Stimulated activated naive CD4-positive, alpha-beta T cell (primary cell): ENCODE results near the gene PLA2G4A.
"Not testable (repeated sequence)": the region's sequence is repeated elsewhere in the genome, so short reads cannot be mapped to it uniquely, and the experiment has no call there.

Experiments
- DNase-seq, 6 experiments: peaks; one replicate each; lab custom pipeline; 2025; lab: John Stamatoyannopoulos, UW

The PLA2G4A gene

DNA sequence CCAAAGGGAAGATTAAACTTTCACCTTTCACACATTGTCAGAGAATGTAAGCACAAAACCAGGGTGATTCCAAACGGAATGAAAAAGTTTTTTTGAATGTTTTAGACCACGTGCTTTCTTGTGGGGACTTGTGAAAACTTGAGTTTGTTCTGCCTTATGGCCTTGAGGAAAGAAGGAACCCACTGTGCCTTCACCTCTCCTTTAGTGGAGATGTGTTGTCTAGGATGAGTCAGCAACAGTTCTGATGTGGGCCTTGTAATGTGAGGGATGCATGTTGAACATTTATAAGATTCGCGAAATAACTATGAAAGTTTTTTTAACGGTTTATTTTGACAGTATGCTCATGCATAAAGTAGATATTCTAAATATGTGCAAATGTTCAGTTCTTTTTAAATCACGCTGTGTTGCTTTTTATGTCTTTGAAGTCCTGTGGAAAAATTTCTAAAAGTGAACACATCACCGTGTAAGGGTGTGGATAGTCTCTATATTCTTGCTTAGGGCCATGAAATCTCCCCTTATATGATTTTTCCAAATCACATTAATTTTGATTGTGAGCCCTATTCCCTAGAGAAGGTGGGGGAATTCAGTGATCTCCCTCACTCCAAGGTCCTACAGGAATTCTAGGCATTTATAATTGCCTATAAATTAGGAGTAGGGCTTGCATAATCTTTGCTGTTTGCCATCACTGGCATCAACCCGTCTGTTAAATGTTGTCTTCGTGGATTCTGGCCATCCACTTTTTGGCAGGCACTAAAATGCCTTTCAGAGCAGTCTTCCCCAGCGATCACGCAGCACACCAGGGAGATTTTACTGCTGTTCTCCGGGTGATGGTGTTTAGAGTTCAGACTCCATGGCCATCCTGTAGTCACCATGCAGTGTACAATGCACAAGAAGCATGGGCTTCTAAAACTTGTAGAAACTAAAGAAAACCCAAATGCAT lies 47.4 kb downstream of the PLA2G4A start:
- no peak for DNase-seq

DNA sequence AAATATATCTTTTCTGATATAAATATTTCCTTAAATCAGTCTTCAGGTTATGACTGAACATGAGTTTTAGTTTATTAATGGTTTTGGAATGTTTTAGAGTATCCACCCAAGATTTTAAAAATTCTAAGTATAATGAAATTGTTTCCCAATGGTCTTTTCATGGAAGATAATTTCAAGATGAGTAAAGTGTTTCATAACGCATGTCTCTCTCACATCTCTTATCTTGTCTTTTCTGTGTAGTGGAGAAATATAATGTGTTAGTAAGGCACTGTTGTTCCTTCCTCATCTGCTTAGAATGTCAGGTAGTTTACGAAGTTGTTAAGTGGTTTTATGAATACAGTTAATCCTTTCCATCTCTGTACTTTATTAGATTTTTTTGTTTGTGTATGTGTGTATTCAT lies 49.6 kb downstream of the PLA2G4A start:
- no peak for DNase-seq

DNA sequence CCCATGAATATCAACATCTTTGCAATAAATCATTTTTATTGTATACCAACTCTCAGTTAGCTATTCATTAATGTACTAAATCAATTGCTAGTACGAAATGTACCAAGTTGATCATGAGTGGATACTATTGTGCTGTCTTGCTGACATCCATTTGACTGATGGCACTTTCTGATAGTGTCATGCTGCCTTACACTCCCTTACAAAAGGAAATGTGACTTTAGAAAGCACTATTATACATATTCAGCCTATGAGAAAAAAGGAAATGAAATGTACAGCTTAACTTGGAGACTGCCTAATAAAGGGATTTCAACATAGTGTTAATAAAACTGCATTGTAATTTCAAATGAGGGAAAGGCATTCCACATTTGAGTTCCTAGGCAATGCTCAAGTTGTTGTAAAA lies 52.2 kb downstream of the PLA2G4A start:
- DNase-seq: no peak

DNA sequence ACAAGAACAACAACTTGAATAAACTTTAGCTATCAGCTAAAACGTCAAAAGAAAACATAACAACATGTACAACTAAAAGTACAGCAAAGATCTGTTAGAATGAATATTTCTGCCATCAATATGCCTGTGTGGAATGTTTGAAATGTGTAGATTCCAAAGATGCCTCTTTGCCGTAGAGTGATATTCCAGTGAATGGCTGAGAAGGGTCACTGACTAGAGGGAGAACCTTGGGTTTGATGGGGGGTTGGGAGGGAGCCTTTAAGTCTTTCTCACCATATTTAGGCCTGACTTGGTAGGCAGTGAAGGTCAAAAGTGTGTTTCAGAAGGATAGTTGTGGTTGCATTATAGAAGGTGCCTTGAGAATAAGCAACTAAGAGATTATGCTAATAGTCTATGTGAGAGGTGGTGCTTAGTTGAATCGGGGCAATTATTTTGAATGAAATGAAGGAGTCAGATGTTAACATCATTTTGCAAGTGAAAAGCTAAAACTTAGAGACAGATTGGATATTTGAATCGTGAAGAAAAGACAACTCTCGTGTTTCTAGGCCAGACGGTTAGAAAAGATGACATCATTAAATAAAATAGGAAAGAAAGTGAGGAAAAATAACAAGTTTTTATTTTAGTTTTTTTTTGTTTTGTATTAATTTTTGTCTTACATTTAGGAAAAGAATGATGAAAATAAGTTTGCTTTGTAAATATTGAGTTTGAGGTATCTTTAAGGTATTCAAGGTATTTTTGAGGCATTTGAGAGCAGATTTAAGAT lies 53.8 kb downstream of the PLA2G4A start:
- no peak for DNase-seq

DNA sequence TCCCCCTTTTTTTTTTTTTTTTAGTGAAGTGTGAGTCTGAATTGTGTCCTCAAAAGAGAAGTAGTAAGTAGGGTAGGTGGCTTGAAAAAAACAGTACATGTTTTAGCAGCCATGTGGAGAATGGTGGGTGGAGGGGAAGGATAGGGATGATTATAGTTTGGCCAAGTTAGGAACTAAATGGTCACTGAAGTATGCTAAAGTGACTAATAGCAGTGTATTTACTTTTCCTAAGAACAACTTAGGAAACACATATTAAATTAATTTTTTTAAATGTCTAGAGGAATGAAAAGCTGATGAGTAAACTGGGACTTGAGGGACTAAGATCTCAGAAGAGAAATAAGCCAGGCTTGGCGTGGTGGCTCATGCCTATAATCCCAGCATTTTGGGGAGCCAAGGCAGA lies 55.5 kb downstream of the PLA2G4A start:
- DNase-seq: no peak

DNA sequence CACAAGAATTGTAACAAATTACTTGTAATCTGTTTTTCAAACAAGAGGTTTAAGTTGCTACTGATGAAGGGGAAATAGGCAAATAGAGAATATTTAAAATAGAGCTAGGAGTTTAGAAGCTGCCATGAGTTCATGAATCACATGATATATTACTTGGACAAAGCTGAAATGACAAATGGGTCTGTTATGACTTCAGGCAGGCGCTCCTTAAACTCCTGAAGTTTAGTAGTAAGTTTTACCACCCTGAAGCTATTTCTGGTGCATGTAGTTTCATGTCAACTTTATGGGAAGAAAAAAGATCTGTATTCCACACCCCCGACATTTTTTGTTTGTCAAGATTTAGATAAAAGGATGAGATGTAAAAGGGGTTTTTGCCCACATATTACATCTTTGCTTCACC lies 58.5 kb downstream of the PLA2G4A start:
- DNase-seq: no peak

DNA sequence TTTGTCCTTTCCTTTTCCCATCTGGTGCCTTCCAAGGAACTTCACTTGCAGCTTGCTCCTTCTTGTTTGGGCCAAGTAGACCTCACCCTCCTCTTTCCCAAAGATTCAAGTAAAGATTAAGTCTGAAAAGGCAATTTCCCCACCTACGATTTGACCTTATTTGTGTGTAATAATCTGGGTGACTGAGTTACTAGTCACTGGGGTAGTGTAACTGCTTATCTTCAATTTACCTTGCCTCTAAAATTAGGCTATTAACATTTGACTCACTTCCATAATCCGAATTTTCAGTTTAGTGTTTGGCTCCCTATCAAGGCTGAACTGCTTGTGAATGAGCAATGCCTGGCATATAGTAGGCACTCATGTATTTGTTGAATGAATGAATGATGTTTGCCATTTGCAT lies 59.6 kb downstream of the PLA2G4A start:
- no peak for DNase-seq

DNA sequence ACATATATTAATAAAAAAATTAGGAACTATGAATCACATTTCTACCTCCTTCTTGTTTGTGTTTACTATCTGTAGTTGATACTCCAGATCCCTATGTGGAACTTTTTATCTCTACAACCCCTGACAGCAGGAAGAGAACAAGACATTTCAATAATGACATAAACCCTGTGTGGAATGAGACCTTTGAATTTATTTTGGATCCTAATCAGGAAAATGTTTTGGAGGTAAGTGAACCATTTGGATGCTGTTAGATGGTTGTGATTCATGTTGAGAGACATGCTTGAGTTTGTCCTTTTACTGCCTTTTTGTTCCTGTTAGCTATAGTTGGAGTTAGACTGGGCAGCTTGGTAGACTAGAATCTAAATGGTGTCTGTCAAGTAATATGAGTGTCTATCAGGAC lies 64.2 kb downstream of the PLA2G4A start:
- no peak for DNase-seq

DNA sequence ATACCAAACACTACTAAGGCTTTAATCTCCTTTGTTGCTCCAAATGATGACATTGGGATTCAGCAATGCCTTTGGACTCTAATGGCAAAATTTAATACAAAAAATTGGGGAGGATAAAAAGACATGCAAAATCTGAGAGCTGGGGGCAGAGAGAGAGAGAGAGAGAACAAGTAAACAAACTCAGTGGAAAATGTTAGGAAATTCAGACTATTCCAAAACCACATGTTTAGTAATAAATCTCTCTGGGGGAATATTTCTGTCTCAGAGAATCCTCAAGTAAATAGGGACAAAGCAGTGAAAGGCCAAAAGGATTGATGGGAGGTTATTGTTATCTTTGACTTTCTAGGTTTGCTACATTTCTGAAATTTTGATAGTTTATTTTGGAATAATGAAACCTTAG lies 65.7 kb downstream of the PLA2G4A start:
- no peak for DNase-seq

DNA sequence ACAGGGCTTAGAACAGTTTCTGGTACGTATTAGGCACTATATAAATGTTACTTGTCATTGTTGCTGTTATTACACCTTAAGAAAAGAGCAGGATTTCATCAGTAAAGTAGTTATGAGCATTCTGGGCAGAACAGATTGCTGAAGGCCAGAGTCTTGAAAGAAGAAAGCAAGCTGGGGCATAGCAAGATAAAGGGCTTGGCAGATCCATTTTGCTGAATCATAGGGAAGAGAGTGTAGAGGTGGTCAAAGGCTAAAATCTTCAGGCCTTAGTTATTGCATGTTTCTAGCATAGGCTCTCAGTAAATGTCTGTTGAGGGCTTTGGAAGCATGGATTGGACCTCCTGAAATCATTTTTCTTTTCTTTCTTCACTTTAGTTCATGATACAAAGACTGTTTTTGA lies 67.5 kb downstream of the PLA2G4A start:
- DNase-seq: no peak

DNA sequence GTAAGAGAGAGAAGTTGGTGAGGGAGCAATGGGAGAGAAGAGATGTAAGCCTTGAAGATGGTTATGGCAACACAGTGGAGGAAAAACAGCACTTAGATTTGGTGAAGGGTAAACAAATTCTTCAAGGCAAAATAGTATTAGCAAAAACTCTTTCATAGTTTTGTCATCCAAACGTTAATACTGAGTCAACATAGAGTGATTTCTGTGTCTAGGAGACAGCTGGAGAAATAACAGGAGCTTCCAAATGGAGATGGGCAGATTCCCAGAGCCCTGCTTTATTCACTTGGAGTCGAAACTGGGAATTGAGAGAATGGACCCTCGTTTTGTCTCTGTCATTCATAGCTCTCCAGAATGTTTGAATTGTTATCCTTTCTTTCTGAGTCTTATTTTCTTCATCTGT lies 68.3 kb downstream of the PLA2G4A start:
- no peak for DNase-seq

DNA sequence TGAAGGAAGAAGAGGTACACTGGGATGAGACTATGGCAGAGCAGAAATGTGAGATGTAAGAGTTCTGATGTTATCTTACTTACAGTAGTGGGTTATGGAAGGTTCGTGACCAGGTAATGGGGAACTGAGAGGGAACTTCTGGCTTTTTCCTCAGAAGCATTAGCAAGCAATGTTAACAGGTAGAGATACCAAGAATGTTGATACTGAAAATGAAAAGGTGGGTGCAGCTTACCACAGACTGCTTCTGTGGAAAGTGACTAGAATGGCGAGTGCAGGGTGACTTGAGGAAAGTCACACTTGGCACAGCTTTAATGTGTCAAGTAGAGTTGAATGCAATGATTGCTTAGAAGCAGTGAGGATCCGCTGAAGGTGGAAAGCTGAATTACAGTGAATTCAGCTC lies 70.8 kb downstream of the PLA2G4A start:
- no peak for DNase-seq

DNA sequence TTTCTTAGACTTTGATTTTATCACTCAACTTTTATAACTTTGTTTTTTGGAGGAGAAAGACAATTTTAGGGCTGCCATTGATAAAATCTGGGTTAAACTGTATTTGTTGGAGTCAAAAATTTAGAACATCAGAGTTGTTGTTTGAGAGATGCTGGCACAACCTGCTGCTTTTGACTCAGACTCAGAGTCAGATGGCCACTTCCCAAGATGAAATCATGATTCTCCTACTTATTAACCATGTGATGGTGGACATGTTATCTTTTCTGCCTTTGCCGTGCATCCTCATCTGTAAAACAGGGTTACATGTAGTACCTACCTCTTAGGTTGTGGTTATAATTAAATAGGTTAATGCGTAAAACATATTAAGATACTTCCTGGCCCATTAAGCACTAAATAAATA lies 71.2 kb downstream of the PLA2G4A start:
- DNase-seq: no peak

DNA sequence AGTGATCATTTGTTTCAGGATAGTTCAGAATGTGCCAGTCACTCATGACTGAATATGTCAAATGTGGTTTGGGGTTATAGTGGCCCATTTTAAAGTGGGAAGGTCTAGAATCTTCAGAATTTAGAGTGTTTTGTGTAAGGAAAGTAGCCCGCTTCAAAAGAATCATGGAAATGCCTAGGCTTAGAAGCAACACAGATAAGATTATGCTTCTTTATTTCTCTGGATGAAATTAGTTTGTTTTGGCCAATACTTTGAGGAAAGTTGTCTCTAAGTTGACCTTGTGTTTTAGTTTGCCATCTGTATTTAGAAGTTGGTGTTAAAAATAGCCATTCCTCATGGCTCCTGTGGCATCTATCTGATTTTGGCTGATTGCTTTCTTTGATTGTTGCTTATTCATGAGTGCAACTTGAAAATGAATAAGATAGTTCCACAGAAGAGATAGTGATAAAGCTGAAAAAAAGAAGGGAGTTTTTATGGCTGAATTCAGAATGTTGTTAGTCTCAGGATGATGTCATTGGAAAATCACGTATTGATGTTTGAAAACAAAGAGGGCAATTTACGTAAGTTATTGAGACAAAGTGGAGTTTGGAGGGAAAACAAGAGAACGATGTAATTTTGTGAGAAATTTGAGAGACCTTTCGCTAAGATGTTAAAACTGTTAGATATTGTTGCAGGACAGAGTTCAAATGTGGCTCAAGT lies 71.9 kb downstream of the PLA2G4A start:
- no peak for DNase-seq

DNA sequence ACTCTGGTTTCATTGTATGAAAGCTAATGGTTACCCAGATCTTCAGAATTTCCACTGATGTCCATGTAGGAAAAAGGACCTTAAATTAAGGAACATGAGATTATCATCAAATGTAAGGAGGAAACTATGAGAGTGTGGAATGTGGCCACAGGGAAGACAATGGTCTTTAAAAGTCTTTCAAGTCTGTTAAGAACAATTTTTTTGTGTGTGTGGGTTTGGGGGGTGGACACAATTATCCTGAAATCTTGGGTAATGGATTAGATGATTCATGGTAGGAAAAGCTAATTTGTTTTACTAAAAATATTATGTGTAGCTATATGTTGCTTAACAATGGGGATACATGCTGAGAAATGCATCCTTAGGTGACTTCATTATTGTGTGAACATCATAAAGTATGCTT lies 72.9 kb downstream of the PLA2G4A start:
- DNase-seq: no peak

DNA sequence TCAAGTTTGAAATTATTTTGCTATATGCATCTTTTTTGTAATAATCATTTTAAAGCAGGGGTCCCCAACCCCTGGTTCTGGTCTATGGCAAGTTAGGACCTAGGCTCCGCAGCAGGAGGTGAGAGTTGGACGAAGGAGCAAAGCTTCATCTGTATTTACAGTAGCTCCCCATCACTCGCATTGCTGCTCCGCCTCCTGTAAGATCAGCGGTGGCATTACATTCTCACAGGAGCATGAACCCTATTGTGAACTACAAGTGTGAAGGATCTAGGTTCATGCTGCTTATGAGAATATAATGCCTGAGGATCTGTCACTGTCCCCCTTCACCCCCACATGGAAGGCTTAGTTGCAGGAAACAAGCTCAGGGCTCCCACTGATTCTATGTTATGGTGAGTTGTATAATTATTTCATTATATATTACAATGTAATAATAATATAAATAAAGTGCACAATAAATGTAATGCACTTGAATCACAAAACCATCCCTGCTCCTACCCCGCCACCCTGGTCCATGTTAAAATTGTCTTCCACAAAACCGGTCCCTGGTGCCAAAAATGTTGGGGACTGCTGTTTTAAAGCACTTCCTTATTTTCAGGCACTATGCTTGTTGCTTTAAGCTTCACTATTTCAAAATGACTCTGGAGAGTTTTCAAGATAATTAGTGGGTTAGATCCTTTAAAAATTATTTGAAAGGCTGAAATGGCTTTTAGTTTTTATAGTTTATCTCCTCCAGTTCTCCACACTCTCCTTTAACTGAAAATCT lies 74.8 kb downstream of the PLA2G4A start:
- no peak for DNase-seq

DNA sequence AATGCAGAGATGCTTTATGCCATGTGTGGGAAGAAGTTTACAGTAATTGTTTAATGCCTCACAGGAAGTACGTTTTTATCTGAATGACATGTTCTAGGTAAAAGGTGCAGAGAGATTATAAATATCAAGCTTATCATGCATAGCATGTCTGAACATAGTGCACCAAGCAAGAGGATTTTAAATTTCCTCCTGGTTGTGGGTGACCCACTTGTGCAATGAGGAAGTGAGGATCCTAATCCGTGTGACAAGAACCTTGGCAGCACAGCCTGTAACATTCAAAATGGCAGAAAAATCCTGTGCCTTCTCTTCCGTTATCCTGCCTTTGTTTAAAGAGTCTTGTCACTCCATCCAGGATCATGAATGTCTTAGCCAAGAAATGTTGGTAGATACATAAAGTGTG lies 75.6 kb downstream of the PLA2G4A start:
- DNase-seq: no peak

DNA sequence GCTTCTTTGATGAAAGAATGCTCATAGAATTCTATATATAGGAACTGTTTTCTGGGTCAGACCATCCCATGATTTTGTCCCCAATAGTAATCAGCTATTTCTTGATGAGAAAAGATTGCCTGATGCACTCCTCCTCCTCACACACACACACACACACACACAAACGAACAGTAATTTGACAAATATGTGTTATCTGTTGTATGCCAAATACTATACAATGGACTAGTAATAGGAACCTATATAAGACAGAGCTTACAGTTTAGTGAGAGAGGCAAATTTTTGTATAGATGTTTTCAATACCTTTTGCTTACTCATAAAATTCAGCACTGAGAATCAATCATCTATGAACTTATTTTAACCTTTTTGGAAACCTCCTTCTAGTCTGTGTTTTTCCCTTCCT lies 76.8 kb downstream of the PLA2G4A start:
- DNase-seq: no peak

DNA sequence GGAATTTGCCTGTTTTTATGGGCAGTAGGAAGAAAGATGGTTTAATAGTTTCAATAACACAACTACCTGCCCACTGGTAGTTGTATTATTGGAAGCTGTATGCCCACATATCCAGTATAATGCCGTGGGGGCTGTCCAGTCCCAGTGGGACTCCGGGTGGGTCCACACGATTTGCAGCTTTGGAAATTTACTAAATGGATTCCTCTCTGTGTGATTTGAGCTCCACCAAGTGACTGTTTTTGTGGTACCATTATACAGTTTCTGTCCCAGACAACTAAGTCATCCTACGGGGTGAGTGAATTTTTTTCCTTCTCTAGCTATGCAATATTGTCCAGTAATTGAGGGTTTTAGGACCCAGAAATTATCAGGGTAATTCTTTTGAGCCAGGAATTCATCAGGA lies 86.8 kb downstream of the PLA2G4A start:
- DNase-seq: no peak

DNA sequence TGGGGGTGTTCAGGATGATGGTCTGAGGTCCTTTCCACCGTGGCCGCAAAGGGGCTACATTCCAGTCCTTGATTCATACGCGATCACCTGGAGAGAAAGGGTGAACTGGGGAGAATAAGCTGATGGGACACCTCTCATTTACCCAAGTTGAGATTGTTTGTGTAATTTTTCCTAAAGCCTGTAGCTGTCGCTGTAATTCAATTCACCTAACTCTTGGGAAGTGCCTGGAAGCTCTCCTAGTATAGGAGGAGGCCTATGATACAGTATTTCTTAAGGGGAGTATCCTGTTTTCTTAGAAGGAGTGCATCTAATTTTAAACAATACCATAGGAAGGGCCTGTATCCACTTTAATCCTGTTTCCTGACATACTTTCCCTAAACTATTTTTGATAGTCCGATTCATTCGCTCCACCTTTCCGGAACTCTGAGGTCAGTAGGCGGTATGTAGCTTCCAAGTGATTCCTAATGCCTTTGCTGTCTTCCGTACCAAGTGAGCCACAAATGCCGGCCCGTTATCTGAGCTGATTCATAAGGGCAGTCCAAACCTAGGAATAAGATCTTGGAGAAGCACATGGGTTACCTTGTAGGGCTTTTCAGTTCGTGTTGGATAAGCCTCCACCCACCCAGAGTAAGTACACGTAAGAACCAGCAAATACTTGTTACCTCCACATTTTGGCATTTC lies 88.5 kb downstream of the PLA2G4A start:
- DNase-seq: not testable (repeated sequence)

DNA sequence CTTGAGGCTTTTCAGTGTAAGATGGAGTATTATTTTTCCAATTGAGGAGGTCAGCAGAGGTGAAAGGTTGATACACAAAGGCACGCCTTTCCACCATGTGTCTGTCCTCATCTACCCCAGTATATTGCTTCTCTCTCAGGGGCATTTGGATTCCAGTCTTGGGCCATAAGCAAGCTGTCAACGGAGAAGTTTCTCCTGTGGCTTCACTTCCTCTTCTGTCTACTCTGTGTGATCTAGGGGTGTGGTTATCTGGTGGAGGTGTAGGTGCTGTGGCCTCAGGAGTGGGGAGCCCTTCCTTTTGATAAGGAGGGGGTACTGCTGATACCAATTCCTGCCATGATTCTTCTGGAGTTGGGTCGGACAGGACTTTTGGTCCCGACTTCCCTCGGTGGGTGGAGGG lies 92.6 kb downstream of the PLA2G4A start:
- not testable (repeated sequence) for DNase-seq
